ENCODE data around the gene ANGPTL7. TPM values are rescaled to one million over a fixed set of nuclear protein-coding genes. Genes with fewer than 3 reads are reported as not detected.

ANGPTL7 gene
- total RNA-seq (under 1 TPM; 0.21 to 0.48 TPM), polyA plus RNA-seq (under 1 TPM; 0.26 to 0.73 TPM)
- long read RNA-seq, donor 1 = 0 reads
- long read RNA-seq, donor 2 = 0 reads
- long read RNA-seq, donor 3 = 0 reads
- long read RNA-seq, donor 4 = 0 reads
- long read RNA-seq, donor 5 = 0 reads

GRCh38 chr1:11188858-11189451 is at the start of gene ANGPTL7:
Gene ANGPTL7 (plus strand): TSS chr1:11189355. CDS start chr1:11189580, 225 bp downstream.
- no peak within 1 kb of the TSS for H3K9ac ChIP-seq (ENCODE audit: insufficient read depth in 1 of 2, low read length in 2 of 2)
- WGBS, 2 donors = 87 to 95% methylated on average over 8 of the region's 8 CpGs
- no peaks in the 10 kb centered on the region for H3K27me3 ChIP-seq (ENCODE audit: control insufficient read depth in 3 of 3, insufficient read depth in 3 of 3, low read length in 2 of 3)
- DNase-seq (no peak), ATAC-seq (ENCODE audit: insufficient read depth, low FRiP score) (no peak)
- H3K27ac ChIP-seq (ENCODE audit: low read depth in 1 of 2, low read length in 1 of 2) = peak within 1 kb of the TSS in 1 of 2 donors; percentile 34
- H3K4me3 ChIP-seq = no peak within 1 kb of the TSS
- peaks cover 0 to 28% (median 14%) of the 10 kb centered on the region in 4 donors for H3K36me3 ChIP-seq (ENCODE audit: control insufficient read depth in 4 of 4, insufficient read depth in 4 of 4, low read length in 4 of 4)
- H3K9me3 ChIP-seq (ENCODE audit: control insufficient read depth in 4 of 4, insufficient read depth in 3 of 4, low read length in 3 of 4) = no peaks in the 10 kb centered on the region
- H3K4me1 ChIP-seq (ENCODE audit: control insufficient read depth in 5 of 5, insufficient read depth in 5 of 5, low read length in 5 of 5) = peaks cover 0 to 7% (median 5%) of the 10 kb centered on the region in 5 donors
- no peak for TF ChIP-seq CTCF (IDR thresholded peaks at IDR 0.05; ENCODE audit: control extremely low read depth, extremely low read depth)

DNA sequence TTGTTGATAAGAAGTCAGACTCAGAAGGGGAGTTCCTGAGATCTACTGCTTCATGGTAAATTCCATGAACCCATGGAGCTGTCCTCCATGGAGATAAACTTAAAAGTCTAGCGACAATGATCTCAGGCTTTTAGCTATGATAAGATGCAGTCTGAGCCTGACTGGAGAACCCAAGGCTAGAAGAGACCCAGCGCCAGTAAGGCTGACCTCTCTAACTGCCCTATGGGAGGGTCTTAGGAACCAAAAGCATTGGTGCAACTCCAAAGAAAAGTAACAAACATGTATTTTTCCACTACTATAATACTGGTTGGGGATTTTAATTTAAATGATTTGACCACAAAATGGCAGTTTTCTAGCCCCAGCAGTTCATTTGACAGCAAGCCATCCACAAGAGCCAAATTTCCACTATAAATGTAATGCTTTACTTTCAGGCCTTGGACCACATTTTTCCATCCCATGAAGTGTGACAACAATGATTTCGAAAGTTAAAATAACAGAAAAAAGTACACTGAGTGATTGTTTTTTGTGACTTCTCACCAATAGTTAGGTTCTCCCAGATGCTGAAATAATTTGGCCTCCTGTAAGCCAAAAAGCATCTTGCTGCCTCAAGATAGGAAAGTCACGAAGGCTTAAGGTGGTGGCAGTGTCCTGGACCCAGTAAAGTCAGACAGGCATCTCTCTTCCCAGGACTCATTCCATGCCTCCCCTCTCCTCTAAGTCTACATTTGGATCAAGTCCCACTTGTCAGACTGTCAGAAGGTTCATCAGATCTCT is 46.4 kb upstream of the ANGPTL7 start:
- Histone ChIP-seq H3K36me3 (ENCODE audit: control insufficient read depth in 4 of 4, insufficient read depth in 4 of 4, low read length in 4 of 4) (peaks cover 7 to 35% (median 25%) of the 10 kb centered on the region in 4 donors), H3K4me1 (ENCODE audit: control insufficient read depth in 5 of 5, insufficient read depth in 5 of 5, low read length in 5 of 5) (peaks cover 1 to 34% (median 10%) of the 10 kb centered on the region in 5 donors), H3K27me3 (ENCODE audit: control insufficient read depth in 3 of 3, insufficient read depth in 3 of 3, low read length in 2 of 3) (no peaks in the 10 kb centered on the region), H3K4me3 (no peak overlapping the region), H3K27ac (ENCODE audit: low read depth in 1 of 2, low read length in 1 of 2) (peak overlapping the region in 1 of 2 donors; percentile 13), H3K9me3 (ENCODE audit: control insufficient read depth in 4 of 4, insufficient read depth in 3 of 4, low read length in 3 of 4) (no peaks in the 10 kb centered on the region), H3K9ac (ENCODE audit: insufficient read depth in 1 of 2, low read length in 2 of 2) (no peak overlapping the region)
- no peak for TF ChIP-seq CTCF (IDR thresholded peaks at IDR 0.05; ENCODE audit: control extremely low read depth, extremely low read depth)
- 92% methylated on average over 4 of the region's 4 CpGs for WGBS, 2 donors
- DNase-seq (peak in 2 of 3 donors; percentile 55 to 81), ATAC-seq (ENCODE audit: insufficient read depth, low FRiP score) (no peak)

DNA sequence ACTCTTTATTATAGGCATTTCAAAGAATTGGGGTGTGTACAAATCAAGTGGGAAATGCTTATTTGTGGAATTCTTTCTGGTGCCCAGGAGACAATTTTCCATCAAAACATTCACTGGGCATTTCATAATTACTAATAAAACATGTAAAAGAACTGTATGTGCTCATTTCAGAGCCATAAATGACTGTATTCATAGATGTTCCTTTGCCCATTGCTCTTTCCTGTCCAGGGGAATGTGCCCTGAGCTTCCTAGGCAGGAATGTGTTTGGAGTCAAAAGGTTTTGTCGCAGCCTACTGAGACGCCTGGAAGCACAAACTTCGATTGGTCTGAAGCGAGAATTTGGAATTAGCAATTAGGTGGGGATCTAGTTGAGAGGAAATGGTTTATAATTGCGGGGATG is 45.8 kb upstream of the ANGPTL7 start:
- DNase-seq (no peak), ATAC-seq (ENCODE audit: insufficient read depth, low FRiP score) (no peak)
- no peak overlapping the region for H3K9ac ChIP-seq (ENCODE audit: insufficient read depth in 1 of 2, low read length in 2 of 2)
- H3K4me1 ChIP-seq (ENCODE audit: control insufficient read depth in 5 of 5, insufficient read depth in 5 of 5, low read length in 5 of 5) = peaks cover 1 to 38% (median 10%) of the 10 kb centered on the region in 5 donors
- H3K27ac ChIP-seq (ENCODE audit: low read depth in 1 of 2, low read length in 1 of 2) = no peak overlapping the region
- H3K9me3 ChIP-seq (ENCODE audit: control insufficient read depth in 4 of 4, insufficient read depth in 3 of 4, low read length in 3 of 4) = no peaks in the 10 kb centered on the region
- WGBS, 2 donors = 95 to 97% methylated on average over 5 of the region's 5 CpGs
- peaks cover 6 to 31% (median 24%) of the 10 kb centered on the region in 4 donors for H3K36me3 ChIP-seq (ENCODE audit: control insufficient read depth in 4 of 4, insufficient read depth in 4 of 4, low read length in 4 of 4)
- H3K4me3 ChIP-seq = no peak overlapping the region
- no peaks in the 10 kb centered on the region for H3K27me3 ChIP-seq (ENCODE audit: control insufficient read depth in 3 of 3, insufficient read depth in 3 of 3, low read length in 2 of 3)
- no peak for TF ChIP-seq CTCF (IDR thresholded peaks at IDR 0.05; ENCODE audit: control extremely low read depth, extremely low read depth)

Measured in lung (tissue), 16 donors.